Measurements from ENCODE around the gene ALDH7A1.
"Not testable (repeated sequence)": the region's sequence is repeated elsewhere in the genome, so short reads cannot be mapped to it uniquely, and the experiment has no call there.

ALDH7A1 gene

GRCh38 chr5:126594748-126595485 lies at the start of gene ALDH7A1:
Gene ALDH7A1, minus strand, starts transcription at chr5:126595219. Its CDS starts 21 bp downstream, at chr5:126595198.
- DNase-seq = peak in 3 of 4 experiments; percentile 5 to 28 (median 6)

- DNase-seq = no peak
These were observed 46.4 kb upstream of the ALDH7A1 start for GRCh38 chr5:126641387-126641786.

GRCh38 chr5:126640866-126641265 lies 45.8 kb upstream of the ALDH7A1 start:
- no peak for DNase-seq

GRCh38 chr5:126636956-126637355 lies 41.9 kb upstream of the ALDH7A1 start:
- no peak for DNase-seq

GRCh38 chr5:126635585-126635984 lies 40.6 kb upstream of the ALDH7A1 start:
- DNase-seq = no peak

GRCh38 chr5:126633552-126633951 lies 38.5 kb upstream of the ALDH7A1 start:
- DNase-seq = no peak

- DNase-seq = no peak
These were observed 36.9 kb upstream of the ALDH7A1 start for GRCh38 chr5:126631920-126632319.

- DNase-seq = no peak
These were observed 33.1 kb upstream of the ALDH7A1 start for GRCh38 chr5:126628102-126628501.

GRCh38 chr5:126624534-126624933 lies 29.5 kb upstream of the ALDH7A1 start:
- no peak for DNase-seq

GRCh38 chr5:126619781-126620180 lies 24.8 kb upstream of the ALDH7A1 start:
- no peak for DNase-seq

- not testable (repeated sequence) for DNase-seq
These were observed 22.6 kb upstream of the ALDH7A1 start for GRCh38 chr5:126617603-126618002.

GRCh38 chr5:126615286-126615685 lies 20.3 kb upstream of the ALDH7A1 start:
- no peak for DNase-seq

GRCh38 chr5:126613941-126614592 lies 19.0 kb upstream of the ALDH7A1 start:
- DNase-seq = no peak

- no peak for DNase-seq
These were observed 15.6 kb upstream of the ALDH7A1 start for GRCh38 chr5:126610616-126611015.

- DNase-seq = no peak
These were observed 15.1 kb upstream of the ALDH7A1 start for GRCh38 chr5:126610160-126610559.

GRCh38 chr5:126605525-126605924 lies 10.5 kb upstream of the ALDH7A1 start:
- no peak for DNase-seq

GRCh38 chr5:126603402-126603991 lies 8.5 kb upstream of the ALDH7A1 start:
- no peak for DNase-seq

GRCh38 chr5:126600631-126601511 lies 5.9 kb upstream of the ALDH7A1 start, which contains the start of gene PHAX:
Gene PHAX, plus strand, starts transcription at chr5:126600947. Its CDS starts 16 bp downstream, at chr5:126600963.
- peak; percentile 31 to 66 (median 41) for DNase-seq

GRCh38 chr5:126599971-126600630 lies 5.1 kb upstream of the ALDH7A1 start:
- not testable (repeated sequence) for DNase-seq

- DNase-seq = no peak
These were observed 4.5 kb upstream of the ALDH7A1 start for GRCh38 chr5:126599499-126599898.

GRCh38 chr5:126597156-126597555 lies 2.1 kb upstream of the ALDH7A1 start:
- no peak for DNase-seq

- DNase-seq = no peak
These were observed 566 bp upstream of the ALDH7A1 start for GRCh38 chr5:126595486-126596083.

Measured in activated naive CD4-positive, alpha-beta T cell (primary cell).